GM12878 (cell line): ENCODE data around the gene VSTM2L. TPM values are rescaled to one million over a fixed set of nuclear protein-coding genes. Genes with fewer than 3 reads are reported as not detected.

Source experiments
- ATAC-seq: fragments of 200-7000 bp; cut with Tn5 transposase; 3 replicates; pipeline ENCODE4 v1.9.1; 2020; ENCODE audit warnings: mild to moderate bottlenecking, moderate library complexity
- BruUV-seq: library from RNA; stranded (reverse); fragments of 400-500 nt; replicated peaks from 2 replicates; lab custom pipeline; 2021; lab: Mats Ljungman, UMichigan
- CTCF ChIA-PET: fragments of 300-600 bp; sonication (Branson Sonifier 250); formaldehyde crosslinking; extraction: SDS; loops from one replicate; lab custom pipeline; 2021; ENCODE audit warnings: inconsistent platforms; lab: Yijun Ruan, JAX
- POLR2A ChIA-PET: fragments of 350-600 bp; formaldehyde crosslinking; extraction: SDS; loops from one replicate; lab custom pipeline; 2021; ENCODE audit warnings: inconsistent platforms; lab: Charles Lee
- RAD21 ChIA-PET: fragments of 300-600 bp; sonication (Branson Sonifier 250); formaldehyde crosslinking; loops from one replicate; lab custom pipeline; 2023; ENCODE audit warnings: antibody characterized with exemption; ENCODE audit not compliant: unreplicated experiment; lab: Charles Lee
- SMC1A ChIA-PET: fragments of 300-600 bp; sonication (Branson Sonifier 250); formaldehyde crosslinking; loops from one replicate; lab custom pipeline; 2023; ENCODE audit not compliant: unreplicated experiment, uncharacterized antibody; lab: Charles Lee
- DNase-seq: peaks from one replicate; pipeline ENCODE4 v3.0.0-alpha.2; 2011; ENCODE audit warnings: low read depth, low spot score
- FAIRE-seq: peaks from 3 replicates; lab custom pipeline; 2011; peaks lifted over from hg19 to GRCh38; lab: Jason Lieb, UNC
- H2AFZ ChIP-seq: 2 replicates; pipeline ENCODE4 v1.6.0; 2011; ENCODE audit warnings: low read depth, low read length, control low read depth; ENCODE audit not compliant: control insufficient read depth
- H3K27ac ChIP-seq: 2 replicates; pipeline ENCODE4 v1.5.1; 2011; ENCODE audit warnings: control low read depth; ENCODE audit not compliant: control insufficient read depth, insufficient read depth
- H3K27me3 ChIP-seq, 2 experiments: replicated peaks in 1 of 2; 2 replicates each; pipeline versions ENCODE4 v1.6.0 to v1.6.1; 2011; ENCODE audit warnings: low read length in 1 of 2; ENCODE audit not compliant: control insufficient read depth in 2 of 2, insufficient read depth in 2 of 2
- H3K36me3 ChIP-seq, 2 experiments: 2 replicates each; pipeline ENCODE4 v1.5.1; 2011; ENCODE audit warnings: low read length in 1 of 2; ENCODE audit not compliant: control insufficient read depth in 2 of 2, insufficient read depth in 2 of 2
- H3K4me1 ChIP-seq: 2 replicates; pipeline ENCODE4 v1.6.1; 2011; ENCODE audit warnings: mild to moderate bottlenecking, low read length, moderate library complexity, mixed read lengths; ENCODE audit not compliant: control insufficient read depth, insufficient read depth
- H3K4me2 ChIP-seq: 2 replicates; pipeline ENCODE4 v1.6.0; 2011; ENCODE audit warnings: control low read depth; ENCODE audit not compliant: control insufficient read depth, insufficient read depth
- H3K4me3 ChIP-seq: fragments of 200-600 bp; sonication (generic); 2 replicates; pipeline ENCODE4 v1.5.1; 2016
- H3K79me2 ChIP-seq: 2 replicates; pipeline ENCODE4 v1.6.0; 2011; ENCODE audit warnings: low read length; ENCODE audit not compliant: control insufficient read depth, insufficient read depth
- H3K9ac ChIP-seq: 2 replicates; pipeline ENCODE4 v1.8.0; 2011; ENCODE audit warnings: low read length, control low read depth, mixed read lengths; ENCODE audit not compliant: control insufficient read depth, insufficient read depth
- H3K9me3 ChIP-seq: replicated peaks from 3 replicates; pipeline ENCODE4 v1.5.1; 2011; ENCODE audit warnings: mild to moderate bottlenecking, low read length; ENCODE audit not compliant: control insufficient read depth, insufficient read depth
- H4K20me1 ChIP-seq: 2 replicates; pipeline ENCODE4 v1.6.0; 2011; ENCODE audit not compliant: control insufficient read depth, insufficient read depth
- BCL11A ChIP-seq: IDR thresholded peaks from 2 replicates; pipeline ENCODE4 v1.6.1; 2011; ENCODE audit warnings: low read depth, low read length
- BCL3 ChIP-seq: IDR thresholded peaks from 2 replicates; pipeline ENCODE4 v1.6.1; 2011; ENCODE audit warnings: borderline replicate concordance, low read depth, mild to moderate bottlenecking, moderate library complexity, low read length; ENCODE audit not compliant: insufficient read depth, poor library complexity, severe bottlenecking
- BHLHE40 ChIP-seq, 2 experiments: fragments of 450-650 bp in 1 of 2; IDR thresholded peaks; 2 replicates each; pipeline ENCODE4 v1.6.1; 2011 to 2017; ENCODE audit warnings: low read depth in 2 of 2, borderline replicate concordance in 1 of 2, improper control_type of control experiment in 1 of 2, low read length in 1 of 2, mild to moderate bottlenecking in 1 of 2
- CBFB ChIP-seq: IDR thresholded peaks from 2 replicates; pipeline ENCODE4 v1.6.1; 2016; ENCODE audit warnings: antibody characterized with exemption, low read depth
- CBX5 ChIP-seq: sonication (generic); IDR thresholded peaks from 2 replicates; pipeline ENCODE4 v1.6.1; 2016; ENCODE audit warnings: low read depth, moderate library complexity, mild to moderate bottlenecking, inconsistent platforms
- CEBPB ChIP-seq, 2 experiments: fragments of 150-350 bp in 1 of 2; IDR thresholded peaks; 2 replicates each; pipeline ENCODE4 v1.6.1; 2012 to 2014; ENCODE audit warnings: low read depth in 2 of 2, low read length in 2 of 2, borderline replicate concordance in 1 of 2, inconsistent platforms in 1 of 2
- CREM ChIP-seq: IDR thresholded peaks from 2 replicates; pipeline ENCODE4 v1.6.1; 2014; ENCODE audit warnings: antibody characterized with exemption, low read depth
- EP300 ChIP-seq, 2 experiments: fragments of 150-350 bp in 1 of 2; IDR thresholded peaks; 2 replicates each; pipeline ENCODE4 v1.6.1; 2011 to 2012; ENCODE audit warnings: low read depth in 2 of 2, low read length in 2 of 2, borderline replicate concordance in 1 of 2, improper control_type of control experiment in 1 of 2, inconsistent platforms in 1 of 2; ENCODE audit not compliant: control insufficient read depth in 1 of 2
- FOXM1 ChIP-seq: IDR thresholded peaks from 2 replicates; pipeline ENCODE4 v1.6.1; 2012; ENCODE audit warnings: low read depth, mild to moderate bottlenecking, inconsistent platforms, low read length, moderate library complexity
- IRF4 ChIP-seq: IDR thresholded peaks from 2 replicates; pipeline ENCODE4 v1.6.1; 2011; ENCODE audit warnings: low read depth, low read length
- KAT2A ChIP-seq: conservative IDR thresholded peaks from 2 replicates; pipeline ENCODE4 v1.6.1; 2011; ENCODE audit warnings: low read depth, low read length; ENCODE audit not compliant: control insufficient read depth
- KLF5 ChIP-seq: fragments of 450-650 bp; IDR thresholded peaks from 2 replicates; pipeline ENCODE4 v1.6.1; 2014; ENCODE audit warnings: mild to moderate bottlenecking; ENCODE audit not compliant: partially characterized antibody
- PAX5 ChIP-seq: IDR thresholded peaks from 2 replicates; pipeline ENCODE4 v1.6.1; 2011; ENCODE audit warnings: low read depth, low read length, borderline replicate concordance
- POLR2A ChIP-seq: IDR thresholded peaks from 2 replicates; pipeline ENCODE4 v1.6.1; 2011; ENCODE audit warnings: low read depth, mild to moderate bottlenecking, low read length
- POLR2AphosphoS2 ChIP-seq: IDR thresholded peaks from 2 replicates; pipeline ENCODE4 v1.6.1; 2011; ENCODE audit warnings: low read depth, mild to moderate bottlenecking, low read length, improper control_type of control experiment, moderate library complexity
- POU2F2 ChIP-seq: IDR thresholded peaks from 3 replicates; pipeline ENCODE4 v1.6.1; 2011; ENCODE audit warnings: low read depth, mild to moderate bottlenecking, low read length, borderline replicate concordance
- SMARCA5 ChIP-seq: fragments of 450-650 bp; IDR thresholded peaks from 2 replicates; pipeline ENCODE4 v1.6.1; 2017; ENCODE audit warnings: mild to moderate bottlenecking
- SUPT20H ChIP-seq: IDR thresholded peaks from 2 replicates; pipeline ENCODE4 v1.6.1; 2011; ENCODE audit warnings: low read depth, mild to moderate bottlenecking, low read length, moderate library complexity, borderline replicate concordance; ENCODE audit not compliant: control insufficient read depth
- TAF1 ChIP-seq: IDR thresholded peaks from 2 replicates; pipeline ENCODE4 v1.6.1; 2011; ENCODE audit warnings: mild to moderate bottlenecking, low read depth, low read length, borderline replicate concordance
- ZZZ3 ChIP-seq: IDR thresholded peaks from 2 replicates; pipeline ENCODE4 v1.6.1; 2011; ENCODE audit warnings: low read depth; ENCODE audit not compliant: control insufficient read depth, insufficient read length
- WGBS: methylation state at CpG from one replicate; pipeline ENCODE4 v1.1.6; 2016; ENCODE audit warnings: low lambda C conversion rate; ENCODE audit not compliant: insufficient replicate concordance, insufficient coverage; ENCODE audit errors: missing lambda C conversion rate; 5-methylcytosine and 5-hydroxymethylcytosine counted together
- in situ Hi-C: fragments of 300-500 bp; cut with MboI; formaldehyde crosslinking; loops from 9 replicates; pipeline ENCODE4 v1.14.3; 2018; ENCODE audit warnings: mixed read lengths
- intact Hi-C: fragments of 100-400 bp; cut with micrococcal nuclease; formaldehyde crosslinking; loops from one replicate; pipeline ENCODE4 v1.14.2; 2022; ENCODE audit not compliant: unreplicated experiment
- polyA plus RNA-seq, 11 experiments: library from polyadenylated mRNA; depleted of rRNA in 4 of 11; unstranded in 6 of 11; stranded (reverse) in 5 of 11; fragments of >200 nt; fragmentation: Nextera tagmentation in 4 of 11; fragmentation: Illumina TruSeq in 1 of 11; extraction: Ambion mirVana in 4 of 11; extraction: Trizol in 1 of 11; gene quantifications; 1 replicate in 1 of 11; 2 replicates in 10 of 11; pipeline versions ENCODE4 v1.2.1 to v1.2.3, GENCODE V29; 2011 to 2016; ENCODE audit warnings: inconsistent platforms in 2 of 11, missing spikeins in 2 of 11, low read depth in 1 of 11
- total RNA-seq, 4 experiments: library from RNA; depleted of rRNA in 3 of 4; stranded (reverse); fragments of >200 nt in 3 of 4; fragmentation: Illumina TruSeq in 1 of 4; extraction: Trizol in 1 of 4; gene quantifications; 2 replicates each; pipeline versions ENCODE4 v1.2.1 to v1.2.3, GENCODE V29; 2013 to 2021
- TF ChIP-seq, protein P1 (sequence below): IDR thresholded peaks from 2 replicates; pipeline ENCODE4 v1.6.1; 2012; ENCODE audit warnings: low read length, inconsistent platforms

VSTM2L gene
- total and polyA plus RNA-seq, 10 of the 15 experiments (the other 5 are each of a cell fraction or from before 2014, with no cell fraction given): 0.05 to 1.5 (median 0.63) TPM; not detected in 2

DNA sequence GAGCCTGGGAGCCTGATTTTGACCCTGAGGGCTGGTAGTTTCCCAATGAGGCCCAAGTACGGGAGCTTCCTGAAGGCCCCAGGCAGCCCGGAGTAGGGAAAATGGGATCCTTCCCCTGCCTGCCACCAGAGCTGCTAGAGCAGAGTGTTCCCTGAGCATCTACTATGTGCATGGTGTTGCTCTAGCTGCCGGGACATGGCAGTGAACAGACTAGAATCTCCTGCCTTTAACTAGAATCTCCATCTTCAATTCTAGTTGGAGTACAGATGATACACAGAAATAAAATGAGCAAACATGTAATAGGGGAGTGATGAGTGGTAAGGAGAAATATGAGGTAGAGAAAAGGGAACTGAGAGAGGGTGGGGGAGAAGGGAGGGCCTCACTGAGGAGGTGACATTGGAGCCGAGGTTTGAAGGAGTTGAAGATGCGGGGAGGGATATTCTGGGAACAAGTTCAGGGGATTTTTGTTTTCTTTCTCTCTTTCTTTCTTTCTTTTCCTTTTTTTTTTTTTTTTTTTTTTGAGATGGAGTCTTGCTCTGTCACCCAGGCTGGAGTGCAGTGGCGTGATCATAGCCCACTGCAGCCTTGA is 18.5 kb downstream of the VSTM2L start (continued):
- no peak for TF ChIP-seq CEBPB (IDR thresholded peaks at IDR 0.05; ENCODE audit: borderline replicate concordance in 1 of 2, low read depth in 2 of 2, low read length in 2 of 2)

GRCh38 chr20:37922016-37922415 is 19.1 kb downstream of the VSTM2L start:
- intact Hi-C loops: loop anchor here (2.0 kb wide), 1 partner anchor 19 kb away; the partner anchor contains the start of gene VSTM2L
- no peak for TF ChIP-seq KAT2A
- peak; percentile 19; the same call in 1 of the 2 replicates for TF ChIP-seq SMARCA5
- no peak for TF ChIP-seq BHLHE40 (IDR thresholded peaks at IDR 0.05; ENCODE audit: borderline replicate concordance in 1 of 2, low read depth in 2 of 2, low read length in 1 of 2)
- peak; percentile 35; the same call in 1 of the 2 replicates for TF ChIP-seq CREM
- TF ChIP-seq FOXM1: peak; percentile 23; the same call in 1 of the 2 replicates
- TF ChIP-seq SUPT20H: no peak
- 0 out of 2 replicates have a peak, but pooled peaks have one; percentile 17 for TF ChIP-seq PAX5
- no peak for TF ChIP-seq TAF1
- no peak for TF ChIP-seq POLR2A
- peak; percentile 59; the same call in 1 of the 2 replicates for TF ChIP-seq CBX5
- peak; percentile 29 to 62; a peak in 3 of 4 replicates for TF ChIP-seq EP300 (IDR thresholded peaks at IDR 0.05; ENCODE audit: borderline replicate concordance in 1 of 2, control insufficient read depth in 1 of 2, low read depth in 2 of 2, low read length in 2 of 2)
- no peak for TF ChIP-seq KLF5
- no peak for TF ChIP-seq POLR2AphosphoS2
- peak; percentile 36; the same call in 1 of the 2 replicates for TF ChIP-seq IRF4
- TF ChIP-seq CBFB: 0 out of 2 replicates have a peak, but pooled peaks have one; percentile 48
- TF ChIP-seq BCL3: peak; percentile 31
- TF ChIP-seq ZZZ3: no peak
- peak; percentile 11; the same call in 1 of the 3 replicates for TF ChIP-seq POU2F2
- TF ChIP-seq, protein P1, sequence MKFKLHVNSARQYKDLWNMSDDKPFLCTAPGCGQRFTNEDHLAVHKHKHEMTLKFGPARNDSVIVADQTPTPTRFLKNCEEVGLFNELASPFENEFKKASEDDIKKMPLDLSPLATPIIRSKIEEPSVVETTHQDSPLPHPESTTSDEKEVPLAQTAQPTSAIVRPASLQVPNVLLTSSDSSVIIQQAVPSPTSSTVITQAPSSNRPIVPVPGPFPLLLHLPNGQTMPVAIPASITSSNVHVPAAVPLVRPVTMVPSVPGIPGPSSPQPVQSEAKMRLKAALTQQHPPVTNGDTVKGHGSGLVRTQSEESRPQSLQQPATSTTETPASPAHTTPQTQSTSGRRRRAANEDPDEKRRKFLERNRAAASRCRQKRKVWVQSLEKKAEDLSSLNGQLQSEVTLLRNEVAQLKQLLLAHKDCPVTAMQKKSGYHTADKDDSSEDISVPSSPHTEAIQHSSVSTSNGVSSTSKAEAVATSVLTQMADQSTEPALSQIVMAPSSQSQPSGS: peak; percentile 61
- peak; percentile 50; the same call in 1 of the 2 replicates for TF ChIP-seq BCL11A

More at GRCh38 chr20:37922016-37922415, 19.1 kb downstream of the VSTM2L start:
- in situ Hi-C loops: no loop called here
- peak overlapping the region; percentile 92 for H3K4me2 ChIP-seq
- DNase-seq (peak; percentile 85), ATAC-seq (peak; percentile 89), FAIRE-seq (peak; percentile 83)
- H3K9ac ChIP-seq: peak overlapping the region; percentile 41; the same call in 1 of the 2 replicates
- RAD21 ChIA-PET: no interaction called here
- no peaks in the 10 kb centered on the region for H3K27me3 ChIP-seq
- H3K79me2 ChIP-seq: no peaks in the 10 kb centered on the region
- CTCF ChIA-PET: no interaction called here
- peak overlapping the region; percentile 94 for H3K27ac ChIP-seq
- 0% methylated on average over 3 of the region's 3 CpGs for WGBS
- peaks cover 25% of the 10 kb centered on the region for H3K4me1 ChIP-seq
- POLR2A ChIA-PET: no interaction called here
- SMC1A ChIA-PET: interaction anchor here (2.9 kb wide), 1 partner anchor 70 kb away, joined by 12 read pairs; no protein-coding TSS in a partner anchor
- no peaks in the 10 kb centered on the region for H4K20me1 ChIP-seq
- no TSS peak for BruUV-seq
- peak overlapping the region; percentile 25; the same call in 1 of the 2 replicates for H3K4me3 ChIP-seq
- no peaks in the 10 kb centered on the region for H3K36me3 ChIP-seq
- H2AFZ ChIP-seq: no peak overlapping the region
- H3K9me3 ChIP-seq: no peaks in the 10 kb centered on the region
